HG03196 (cell line): ENCODE results near the gene ZSCAN32.

Experiments used
- ATAC-seq: cut with Tn5 transposase; IDR thresholded peaks from one replicate; pipeline ENCODE4 v1.9.1; 2021; ENCODE audit not compliant: unreplicated experiment

Gene ZSCAN32

DNA sequence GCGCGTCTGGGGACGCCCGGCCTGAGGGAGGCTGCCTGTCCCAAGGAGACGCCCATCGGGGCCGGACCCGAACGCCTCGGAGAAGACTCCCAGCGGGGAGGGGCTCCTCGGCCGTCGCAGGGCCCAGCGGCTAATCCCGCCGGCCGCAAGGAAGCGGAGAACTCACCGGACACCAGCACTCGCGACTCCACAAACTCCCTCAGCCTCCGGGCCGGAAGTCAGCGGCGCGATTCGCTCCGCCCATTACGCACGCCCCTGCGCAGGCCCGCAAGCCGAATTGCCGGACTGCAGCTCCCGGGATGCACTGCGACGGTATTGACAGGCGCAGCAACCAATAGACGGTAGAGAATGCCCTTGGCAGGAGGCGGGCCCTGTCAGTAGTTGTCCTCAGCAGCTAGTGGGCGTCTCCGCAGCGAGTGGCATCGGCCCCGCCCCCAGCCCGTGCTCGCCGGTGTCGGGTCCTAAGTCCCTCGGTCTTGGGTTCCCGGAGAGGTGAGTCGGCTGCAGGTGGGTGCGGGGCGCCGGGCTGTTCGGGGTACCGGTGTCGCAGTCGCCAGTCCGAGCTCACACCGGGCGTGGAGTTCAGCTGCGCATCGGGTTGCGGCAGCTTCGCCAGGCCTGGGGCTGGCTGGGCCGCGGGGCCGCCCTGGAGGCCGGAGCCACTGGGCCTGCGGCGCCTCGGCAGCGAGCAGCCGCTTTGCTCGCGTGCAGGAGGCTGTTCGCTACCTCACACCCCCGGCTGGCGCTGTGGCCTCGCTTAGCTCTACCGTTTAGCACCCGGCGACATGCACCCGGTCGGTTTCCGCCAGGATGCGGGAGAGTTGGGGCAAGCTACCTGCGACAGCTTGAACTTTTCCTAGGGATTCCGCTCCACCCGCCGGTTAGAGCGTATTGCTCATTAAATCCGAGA, at the start of gene ZSCAN32, which contains the start of gene ZNF174:
ZSCAN32 (minus strand) TSS at position 226 of the 910 bp plus-strand sequence. CDS start 3,447 bp downstream, outside the sequence.
ZNF174 (plus strand) TSS at position 437 of the 910 bp plus-strand sequence. CDS start 790 bp downstream, outside the sequence.
- peak; percentile 96 for ATAC-seq

DNA sequence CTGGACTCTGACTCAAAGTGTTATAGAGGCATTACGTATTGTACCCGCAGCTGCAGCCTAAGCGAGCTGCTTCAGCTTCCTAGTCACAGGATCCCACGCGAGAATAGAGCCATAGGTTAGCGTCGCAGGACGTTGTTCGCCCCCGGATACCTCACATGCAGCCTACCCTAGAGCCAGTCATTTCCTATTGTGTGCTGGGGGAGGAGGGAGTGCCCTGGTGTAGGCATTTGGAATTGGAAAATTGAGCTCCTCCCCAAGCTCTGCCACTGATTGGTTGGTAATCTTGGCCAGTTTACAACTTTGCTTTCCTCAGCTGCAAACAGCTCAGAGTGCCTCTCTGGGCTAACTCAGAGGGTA, 43.2 kb upstream of the ZSCAN32 start:
- peak; percentile 27 for ATAC-seq

DNA sequence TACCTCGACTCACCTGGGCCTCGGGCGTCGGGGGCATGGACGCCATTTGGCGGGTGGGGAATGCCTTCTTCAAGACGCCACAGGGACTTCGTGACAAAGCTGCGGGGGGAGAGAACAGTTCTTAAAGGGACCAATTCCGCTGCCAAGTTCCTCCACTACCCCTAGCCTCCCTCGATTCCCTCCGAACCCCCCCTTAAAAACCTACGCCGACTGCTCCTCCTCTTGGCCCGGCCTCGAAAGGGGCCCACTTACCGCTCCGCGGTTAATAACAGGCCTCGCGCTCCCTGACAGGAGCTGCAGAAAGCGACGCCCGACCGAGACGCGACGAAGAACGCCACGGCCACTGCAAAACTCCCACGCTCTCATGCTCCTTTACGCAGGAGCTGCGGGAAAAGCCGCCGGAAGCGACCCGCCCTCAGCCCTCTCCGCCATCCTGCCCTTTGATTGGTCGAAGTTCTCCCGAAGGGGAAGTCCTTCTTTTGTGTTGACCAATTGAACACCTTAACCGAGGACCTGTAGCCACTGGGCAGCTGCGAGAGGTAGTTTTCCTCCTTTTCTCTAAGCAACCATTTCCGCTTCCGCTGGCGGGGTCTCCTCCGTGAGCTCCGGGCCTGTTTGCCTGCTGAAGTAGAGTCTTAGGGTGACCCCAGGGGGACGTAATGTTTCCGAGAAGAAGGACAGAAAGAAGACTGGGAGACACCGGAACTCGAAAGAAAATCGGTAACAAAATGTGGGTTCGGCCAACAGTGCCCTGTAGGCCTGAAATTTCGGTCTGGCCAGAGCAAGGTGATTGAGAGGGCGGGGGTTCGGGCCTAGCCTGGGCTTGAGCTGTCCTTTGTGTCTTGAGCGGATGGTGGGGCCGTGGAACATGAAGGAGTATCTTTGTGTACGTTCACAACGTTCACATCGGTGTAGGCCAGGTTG, 42.6 kb upstream of the ZSCAN32 start, which contains the start of the genes NAA60 and ZNF597:
NAA60 (plus strand) TSS at position 573 of the 924 bp plus-strand sequence. CDS start 32,548 bp downstream, outside the sequence.
ZNF597 (minus strand) TSS at position 397 of the 924 bp plus-strand sequence; CDS start at position 46, 351 bp downstream.
- peak; percentile 80 for ATAC-seq

DNA sequence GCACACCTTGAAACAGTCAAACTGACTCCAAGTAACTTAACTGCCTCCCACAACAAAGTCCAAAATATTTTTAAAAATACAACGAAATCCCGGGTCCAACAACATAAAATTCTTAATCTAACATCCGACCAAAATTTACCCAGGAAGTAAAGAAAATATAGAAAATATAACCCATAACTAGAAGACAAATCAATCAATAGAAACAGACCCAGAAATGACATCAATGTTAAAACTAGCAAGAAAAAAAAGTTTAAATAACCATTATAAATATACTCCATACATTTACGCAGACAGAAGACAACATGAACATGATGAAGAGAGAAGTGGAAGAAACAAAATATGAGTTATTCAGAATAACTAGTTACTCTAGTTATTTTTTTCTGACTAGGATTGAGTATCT, 38.8 kb upstream of the ZSCAN32 start:
- no peak for ATAC-seq

DNA sequence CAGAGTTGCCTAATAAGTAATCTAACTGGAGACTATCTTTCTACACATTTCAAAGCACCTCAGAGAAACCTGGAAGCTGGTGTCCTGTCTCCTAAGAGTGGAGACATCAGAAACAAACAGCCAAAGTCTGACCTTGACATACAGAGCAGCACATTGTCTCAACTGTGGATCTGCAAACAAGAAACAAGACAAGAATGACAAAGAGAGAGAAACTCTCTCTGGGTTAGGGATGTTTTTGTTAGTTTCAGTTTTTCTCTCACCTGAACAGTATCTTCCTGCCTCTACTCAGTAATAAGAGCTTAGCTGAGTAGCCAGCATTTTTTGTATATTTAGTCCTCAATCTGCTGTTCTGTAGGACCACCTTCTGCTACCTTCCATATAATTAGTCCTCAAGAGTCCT, 33.6 kb upstream of the ZSCAN32 start:
- ATAC-seq: no peak

DNA sequence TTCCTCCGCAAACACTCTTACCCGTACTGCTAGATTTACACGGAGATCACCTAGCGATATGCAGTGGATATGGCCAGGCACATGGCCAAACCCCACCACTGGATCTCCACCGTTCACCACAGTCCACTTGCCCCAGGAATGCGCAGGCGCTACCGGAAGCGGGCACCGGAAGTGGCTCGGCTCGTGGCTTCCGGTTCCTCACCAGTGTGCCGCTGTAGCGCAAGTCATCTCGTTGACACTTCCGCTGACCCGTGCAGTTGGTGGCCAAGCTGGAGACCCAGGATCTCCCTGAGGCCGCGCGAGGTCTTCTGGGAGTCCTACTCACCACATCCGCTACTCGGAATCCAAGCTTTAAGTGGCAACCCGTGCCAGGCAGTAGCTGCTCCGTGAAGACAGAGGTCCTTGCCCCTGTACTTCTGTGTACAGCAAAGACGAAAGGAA, 31.0 kb upstream of the ZSCAN32 start:
- ATAC-seq: no peak

DNA sequence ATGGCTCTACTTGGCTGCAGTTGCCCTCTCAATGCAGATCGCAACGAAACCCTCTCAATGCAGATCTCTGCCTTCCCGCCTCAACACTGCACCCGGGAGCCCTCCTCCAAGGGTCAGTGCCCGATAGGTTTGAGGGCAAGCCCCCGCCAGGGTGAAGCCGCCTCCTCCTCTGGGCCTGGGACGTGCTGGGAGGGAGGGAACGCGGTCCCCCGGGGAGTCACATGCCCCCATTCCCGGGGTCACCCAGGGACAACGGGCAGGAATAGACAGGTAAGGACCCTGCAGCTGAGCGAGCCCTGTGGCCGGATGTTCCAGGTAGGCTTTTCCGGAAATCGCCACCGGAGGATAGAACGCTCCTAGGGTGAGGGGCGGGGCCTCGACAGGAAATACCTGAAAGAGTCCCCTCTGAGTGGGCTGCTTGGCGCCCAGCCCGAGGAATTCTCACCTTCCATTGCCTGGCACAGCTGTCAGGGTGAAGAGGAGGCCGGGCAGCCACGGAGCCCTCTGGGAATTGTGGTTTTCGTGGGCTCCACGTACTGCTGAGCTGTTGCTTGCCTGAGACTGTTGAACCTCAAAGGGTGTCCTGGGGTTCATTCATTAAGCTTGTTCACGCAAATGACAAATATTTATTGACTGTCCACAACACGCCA, 13.1 kb upstream of the ZSCAN32 start:
- ATAC-seq: no peak

DNA sequence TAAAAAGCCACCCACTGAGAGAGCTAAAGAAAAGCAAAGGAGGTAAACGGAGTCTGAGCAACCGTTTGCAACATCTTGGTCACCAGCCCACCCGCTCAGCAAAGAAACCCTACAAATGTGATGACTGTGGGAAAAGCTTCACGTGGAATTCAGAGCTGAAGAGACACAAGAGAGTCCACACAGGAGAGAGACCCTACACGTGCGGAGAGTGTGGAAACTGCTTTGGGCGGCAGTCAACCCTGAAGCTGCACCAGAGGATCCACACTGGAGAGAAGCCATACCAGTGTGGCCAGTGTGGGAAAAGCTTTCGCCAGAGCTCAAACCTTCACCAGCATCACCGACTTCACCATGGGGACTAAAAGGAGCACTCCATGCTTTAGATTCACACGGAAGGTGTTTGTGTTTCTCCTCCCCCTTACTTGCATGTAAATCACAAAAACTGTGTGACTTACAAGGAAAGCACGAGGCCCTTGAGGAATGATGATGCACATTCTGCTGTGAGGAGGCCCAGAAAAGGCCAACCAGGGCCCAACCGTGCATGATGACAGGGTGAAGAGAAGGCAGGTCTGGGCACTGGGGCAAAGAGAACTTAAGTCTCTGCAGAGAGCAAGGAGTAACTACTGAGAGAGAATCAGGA, 7.9 kb upstream of the ZSCAN32 start:
- no peak for ATAC-seq

DNA sequence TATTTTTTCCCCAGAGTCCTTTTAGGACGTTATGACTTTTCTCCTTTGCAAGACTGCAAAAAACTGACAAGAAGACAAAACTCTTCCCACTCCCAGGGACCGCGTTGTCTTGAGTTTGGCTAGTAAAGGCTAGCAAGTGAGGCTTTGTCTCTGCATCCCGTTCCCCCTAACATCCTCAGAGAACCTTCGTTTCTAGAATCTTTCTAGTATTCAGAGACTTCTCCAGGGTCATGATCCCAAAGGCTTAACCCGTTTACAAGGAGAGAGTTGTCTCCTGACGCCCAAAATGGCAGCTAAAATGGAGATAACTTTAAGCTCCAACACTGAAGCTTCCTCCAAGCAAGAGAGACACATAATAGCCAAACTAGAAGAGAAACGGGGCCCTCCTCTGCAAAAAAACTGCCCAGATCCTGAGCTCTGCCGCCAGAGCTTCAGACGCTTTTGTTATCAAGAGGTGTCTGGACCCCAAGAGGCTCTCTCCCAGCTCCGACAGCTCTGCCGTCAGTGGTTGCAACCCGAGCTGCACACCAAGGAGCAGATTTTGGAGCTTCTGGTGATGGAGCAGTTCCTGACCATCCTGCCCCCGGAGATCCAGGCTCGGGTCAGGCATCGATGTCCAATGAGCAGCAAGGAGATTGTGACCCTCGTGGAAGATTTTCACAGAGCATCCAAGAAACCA, 1.1 kb upstream of the ZSCAN32 start:
- no peak for ATAC-seq

DNA sequence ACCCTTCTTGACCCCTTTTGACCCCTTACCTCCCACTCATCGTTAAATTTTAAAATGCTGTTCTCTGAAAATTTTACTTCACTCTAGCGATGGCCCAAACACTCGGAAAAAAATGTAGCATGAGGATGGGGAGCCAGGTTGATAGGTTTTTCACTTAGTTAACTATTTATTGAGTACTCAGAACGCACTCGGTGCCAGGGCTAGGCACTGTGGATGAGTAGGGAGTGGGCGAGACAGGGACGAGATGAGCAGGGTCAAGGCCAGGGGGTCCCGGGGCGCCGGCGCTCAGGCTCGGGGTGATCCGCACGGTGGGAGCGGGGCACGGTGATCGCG, 392 bp downstream of the ZSCAN32 start:
- ATAC-seq: no peak

DNA sequence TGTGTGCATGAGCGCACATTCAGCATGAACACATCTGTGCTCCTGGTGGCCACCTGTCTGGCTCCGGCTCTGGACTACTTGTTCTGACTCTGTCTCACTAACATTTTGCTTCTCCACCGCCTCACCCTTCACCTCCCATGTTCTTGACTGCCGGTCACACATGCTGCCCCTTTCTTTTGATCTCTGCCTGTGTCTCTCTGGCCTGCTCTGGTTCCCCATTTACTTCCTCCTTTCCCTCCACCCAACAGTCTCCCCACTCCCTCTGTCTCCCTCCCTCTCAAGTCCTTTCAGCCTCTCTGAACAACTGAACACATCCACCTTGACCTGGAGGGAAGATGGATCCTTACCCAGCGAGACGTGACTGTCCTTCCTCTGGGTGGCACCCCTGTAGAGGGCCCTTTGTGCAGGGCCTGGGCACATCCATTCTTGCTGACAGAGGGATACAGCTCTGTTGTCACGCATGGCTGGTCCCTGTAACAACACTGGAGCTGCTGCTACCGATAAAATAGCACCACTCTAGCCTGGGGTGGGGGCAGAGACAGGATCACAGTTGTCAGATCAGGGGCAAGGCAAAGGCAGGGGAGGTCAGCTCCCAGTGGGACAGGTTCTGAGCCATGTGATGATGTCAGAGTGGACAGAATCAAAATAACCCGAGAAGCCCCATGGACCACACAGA, 11.0 kb downstream of the ZSCAN32 start:
- ATAC-seq: no peak

DNA sequence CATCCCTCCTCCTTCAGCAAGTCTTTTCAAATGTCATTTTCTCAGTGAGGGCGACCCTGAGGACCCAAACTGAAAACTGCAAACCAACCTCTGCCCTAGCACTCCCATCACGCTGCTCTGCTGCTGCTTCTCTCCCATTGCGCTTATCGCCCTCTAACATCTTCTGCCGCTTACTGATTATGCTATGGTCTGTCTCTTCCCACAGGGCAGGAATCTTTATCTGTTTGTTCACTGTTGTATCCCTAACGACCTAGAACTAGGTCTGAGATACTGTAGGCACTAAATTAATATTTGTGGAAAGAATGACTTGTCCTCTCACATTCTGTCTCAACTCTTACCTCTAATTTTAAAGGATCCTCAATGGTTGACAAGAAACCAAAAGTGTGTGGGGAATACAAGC, 12.5 kb downstream of the ZSCAN32 start:
- no peak for ATAC-seq

DNA sequence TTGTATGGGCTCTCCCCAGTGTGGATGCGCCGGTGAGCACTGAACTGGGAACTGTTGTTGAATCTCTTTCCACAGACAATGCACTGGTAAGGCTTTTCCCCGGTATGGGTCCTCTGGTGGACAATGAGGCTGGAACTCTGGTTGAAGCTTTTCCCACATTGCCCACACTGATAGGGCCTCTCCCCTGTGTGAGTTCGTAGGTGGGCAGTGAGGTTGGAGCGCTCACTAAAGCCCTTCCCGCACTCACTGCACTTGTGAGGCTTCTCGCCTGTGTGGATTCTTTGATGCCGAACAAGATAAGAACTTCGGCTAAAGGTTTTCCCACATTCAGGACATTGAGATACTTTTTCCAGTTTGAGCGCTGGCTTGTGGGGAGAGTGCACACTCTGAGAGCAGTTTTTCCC, 17.8 kb downstream of the ZSCAN32 start:
- no peak for ATAC-seq

DNA sequence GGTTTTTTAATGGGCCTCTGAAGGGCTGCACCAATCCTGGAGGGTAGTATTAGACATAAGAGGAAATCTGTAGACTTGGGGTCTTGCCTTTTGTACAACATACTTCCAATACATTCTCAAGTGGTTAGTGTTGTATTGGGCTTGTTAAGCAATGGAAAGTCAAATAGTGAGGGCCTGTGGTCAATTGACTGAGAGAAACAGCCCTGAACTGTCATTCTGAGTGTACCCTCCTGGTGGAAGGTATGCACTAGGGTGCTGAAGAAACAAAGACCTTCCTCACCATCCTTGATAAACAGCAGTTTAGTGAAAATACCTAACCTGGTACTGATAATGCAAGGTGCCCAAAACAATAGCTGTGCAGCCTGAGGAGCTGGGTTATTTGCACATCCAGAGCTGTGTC, 22.9 kb downstream of the ZSCAN32 start:
- ATAC-seq: no peak

DNA sequence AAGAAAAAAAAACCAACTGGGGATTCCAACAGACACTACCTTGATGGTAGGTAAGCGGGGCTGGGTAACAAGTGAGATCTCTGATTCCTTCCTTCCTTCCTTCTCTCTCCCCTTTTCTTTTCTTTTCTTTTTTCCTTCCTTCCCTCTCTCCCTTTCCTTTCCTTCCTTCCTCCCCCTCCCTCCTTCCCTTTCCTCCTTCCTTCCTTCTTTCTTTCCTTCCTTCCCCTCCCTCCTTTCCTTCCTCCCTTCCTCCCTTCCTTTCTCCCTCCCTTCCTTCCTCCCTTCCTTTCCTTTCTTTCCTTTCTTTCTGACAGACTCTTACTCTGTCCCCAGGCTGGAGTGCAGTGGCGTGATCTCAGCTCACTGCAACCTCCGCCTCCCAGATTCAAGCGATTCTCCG, 25.1 kb downstream of the ZSCAN32 start:
- ATAC-seq: no peak

DNA sequence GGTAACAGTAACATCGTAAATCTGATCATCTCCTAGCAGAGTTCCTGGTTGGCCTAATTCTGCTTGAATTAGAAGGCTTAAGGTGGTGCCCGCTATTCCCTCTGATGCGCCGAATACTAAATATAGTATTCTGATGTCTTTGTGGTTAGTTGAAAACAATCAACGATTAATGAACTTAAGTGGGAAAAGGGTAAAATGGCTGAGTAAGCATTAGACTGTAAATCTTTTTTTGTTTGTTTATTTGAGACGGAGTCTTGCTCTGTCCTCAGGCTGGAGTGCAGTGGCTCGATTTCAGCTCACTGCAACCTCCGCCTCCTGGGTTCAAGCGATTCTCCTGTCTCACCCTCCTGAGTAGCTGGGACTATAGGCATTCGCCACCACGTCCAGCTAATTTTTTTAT, 31.7 kb downstream of the ZSCAN32 start:
- ATAC-seq: no peak

DNA sequence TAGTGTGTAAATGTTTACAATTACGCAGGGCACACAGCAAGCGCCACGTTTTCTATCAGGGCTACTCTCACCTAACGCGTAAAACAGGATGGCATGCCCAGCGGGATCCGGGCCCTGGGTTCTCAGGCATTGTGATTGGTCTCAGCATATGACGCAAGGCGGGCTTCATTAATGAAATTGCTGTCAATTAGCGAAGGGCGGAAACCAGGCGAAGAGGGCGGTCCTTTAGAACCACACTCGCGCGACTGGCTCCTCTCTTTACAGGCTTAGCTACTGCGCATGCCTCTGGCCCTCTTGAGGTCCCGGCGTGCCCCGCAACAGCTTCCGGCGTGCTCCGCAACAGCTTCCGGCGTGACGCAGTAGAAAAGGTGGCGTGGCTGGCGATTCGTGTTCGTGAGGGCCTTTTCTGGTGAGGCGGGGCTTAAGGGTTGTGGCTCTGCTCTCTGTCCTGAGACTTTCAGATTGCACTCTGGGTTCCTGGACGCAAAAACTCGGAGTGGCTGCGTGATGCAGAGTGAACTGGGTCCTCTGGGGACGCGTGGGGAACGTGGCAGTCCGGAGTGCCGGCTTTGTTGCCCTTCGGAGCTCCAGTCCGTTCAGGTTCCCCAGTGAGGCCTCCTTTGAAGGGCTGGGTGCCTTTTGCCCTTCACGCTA, 35.9 kb downstream of the ZSCAN32 start:
- ATAC-seq: no peak

DNA sequence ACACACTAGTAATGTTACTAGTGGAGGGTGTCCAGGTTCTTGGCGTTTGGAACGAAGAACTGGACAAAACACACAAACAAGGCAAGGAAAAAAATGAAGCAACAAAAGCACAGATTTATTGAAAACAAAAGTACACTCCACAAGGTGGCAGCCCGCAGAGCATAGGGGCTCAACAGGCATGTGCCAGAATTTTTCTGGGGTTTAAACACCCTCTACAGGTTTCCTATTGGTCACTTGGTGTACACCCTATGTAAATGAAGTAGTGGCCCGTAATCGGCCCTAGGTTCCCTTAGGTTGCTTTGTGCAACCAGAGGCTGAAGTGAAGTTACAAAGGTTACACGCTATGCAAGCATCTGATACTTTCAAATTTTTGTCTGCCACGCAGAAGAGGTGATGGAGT, 37.0 kb downstream of the ZSCAN32 start:
- ATAC-seq: no peak

DNA sequence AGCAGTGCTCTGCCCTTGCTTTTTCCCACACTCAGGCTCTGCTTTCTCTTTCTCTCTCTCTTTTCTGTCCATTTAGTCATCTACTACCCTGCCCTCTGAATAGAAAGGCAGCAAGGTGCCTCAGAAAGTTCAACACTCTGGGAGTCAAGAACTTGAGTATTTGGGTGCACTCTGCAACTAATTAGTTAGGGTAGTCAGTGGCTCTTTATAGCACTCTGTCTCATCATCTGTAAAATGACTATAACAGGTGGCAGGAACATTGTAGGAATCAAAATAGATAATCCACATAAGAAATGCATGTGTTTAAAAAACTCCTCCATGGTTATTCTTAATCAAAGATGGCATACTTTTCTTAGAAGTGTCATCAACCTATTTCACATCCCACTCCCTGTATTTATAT, 37.9 kb downstream of the ZSCAN32 start:
- no peak for ATAC-seq
